ENCODE measurements around the gene HOXD1. TPM values are rescaled to one million over a fixed set of nuclear protein-coding genes. Genes with fewer than 3 reads are reported as not detected.

Gene HOXD1
- total and polyA plus RNA-seq, 2 experiments from 2014 or later = not detected

GRCh38 chr2:176156301-176156806, 32.1 kb upstream of the HOXD1 start:
- no peak for TF ChIP-seq CTCF (IDR thresholded peaks at IDR 0.05; ENCODE audit: low read depth, low read length)
- peaks cover 10% of the 10 kb centered on the region for H3K4me1 ChIP-seq (ENCODE audit: low read depth)
- H3K4me3 ChIP-seq = no peak overlapping the region
- H3K9me3 ChIP-seq (ENCODE audit: low read depth) = peaks cover 3% of the 10 kb centered on the region
- no peaks in the 10 kb centered on the region for H3K36me3 ChIP-seq
- no peak overlapping the region for H3K27ac ChIP-seq
- peaks cover 100% of the 10 kb centered on the region for H3K27me3 ChIP-seq
- DNase-seq (ENCODE audit: low read depth in 1 of 2, low spot score in 1 of 2) = no peak

GRCh38 chr2:176156807-176157498, 31.5 kb upstream of the HOXD1 start, which contains the start of gene HOXD3:
Gene HOXD3 (plus strand): TSS chr2:176157307. CDS start chr2:176169115, 11,808 bp downstream.
- Histone ChIP-seq H3K27ac (no peak within 1 kb of the TSS), H3K4me3 (peak within 1 kb of the TSS; percentile 12), H3K9me3 (ENCODE audit: low read depth) (peaks cover 3% of the 10 kb centered on the region), H3K36me3 (no peaks in the 10 kb centered on the region), H3K27me3 (peaks cover 100% of the 10 kb centered on the region), H3K4me1 (ENCODE audit: low read depth) (peaks cover 10% of the 10 kb centered on the region)
- TF ChIP-seq CTCF (IDR thresholded peaks at IDR 0.05; ENCODE audit: low read depth, low read length) = no peak
- no peak for DNase-seq (ENCODE audit: low read depth in 1 of 2, low spot score in 1 of 2)

- TF ChIP-seq CTCF (IDR thresholded peaks at IDR 0.05; ENCODE audit: low read depth, low read length) = no peak
- H3K27ac ChIP-seq = no peak overlapping the region
- peaks cover 10% of the 10 kb centered on the region for H3K4me1 ChIP-seq (ENCODE audit: low read depth)
- peaks cover 3% of the 10 kb centered on the region for H3K9me3 ChIP-seq (ENCODE audit: low read depth)
- no peak for DNase-seq (ENCODE audit: low read depth in 1 of 2, low spot score in 1 of 2)
- peaks cover 100% of the 10 kb centered on the region for H3K27me3 ChIP-seq
- no peaks in the 10 kb centered on the region for H3K36me3 ChIP-seq
- H3K4me3 ChIP-seq = peak overlapping the region; percentile 12
Observed at GRCh38 chr2:176157499-176158185, 30.8 kb upstream of the HOXD1 start.

- no peak for DNase-seq (ENCODE audit: low read depth in 1 of 2, low spot score in 1 of 2)
- H3K4me1 ChIP-seq (ENCODE audit: low read depth) = peaks cover 10% of the 10 kb centered on the region
- H3K27ac ChIP-seq = no peak overlapping the region
Observed at GRCh38 chr2:176158186-176158591, 30.3 kb upstream of the HOXD1 start.

More at GRCh38 chr2:176158186-176158591, 30.3 kb upstream of the HOXD1 start:
- Histone ChIP-seq H3K27me3 (peaks cover 100% of the 10 kb centered on the region), H3K9me3 (ENCODE audit: low read depth) (peaks cover 3% of the 10 kb centered on the region), H3K4me3 (peak overlapping the region; percentile 12), H3K36me3 (no peaks in the 10 kb centered on the region)
- no peak for TF ChIP-seq CTCF (IDR thresholded peaks at IDR 0.05; ENCODE audit: low read depth, low read length)

Data from cardiac muscle cell (in vitro differentiated cells and primary cell).